HEK293 (cell line): ENCODE measurements around the gene INPP1.

ENCODE experiments used
- CTCF ChIA-PET: fragments of 350-600 bp; formaldehyde crosslinking; extraction: SDS; loops from one replicate; lab custom pipeline; 2021; ENCODE audit warnings: antibody characterized with exemption; lab: Yijun Ruan, JAX
- POLR2A ChIA-PET: fragments of 300-600 bp; formaldehyde crosslinking; extraction: SDS; loops from one replicate; lab custom pipeline; 2020; ENCODE audit warnings: antibody characterized with exemption, inconsistent platforms; lab: Yijun Ruan, JAX
- H3K27ac ChIP-seq: fragments of 200-500 bp; sonication (Bioruptor generic); 2 replicates; pipeline ENCODE4 v1.5.1; 2014; ENCODE audit warnings: low read depth, low read length, control low read depth, inconsistent platforms; ENCODE audit errors: extremely low read depth
- H3K36me3 ChIP-seq, 2 experiments: fragments of 200-500 bp in 1 of 2; sonication (Bioruptor generic) in 1 of 2; 1 replicate in 1 of 2; 2 replicates in 1 of 2; pipeline ENCODE4 v1.5.1; 2014 to 2017; ENCODE audit warnings: inconsistent platforms in 2 of 2, low read length in 2 of 2; ENCODE audit not compliant: control insufficient read depth in 2 of 2, insufficient read depth in 1 of 2
- H3K4me1 ChIP-seq: fragments of 200-500 bp; sonication (Bioruptor generic); 2 replicates; pipeline ENCODE4 v1.5.1; 2014; ENCODE audit warnings: mild to moderate bottlenecking, low read length, inconsistent platforms; ENCODE audit not compliant: control insufficient read depth, insufficient read depth
- H3K4me3 ChIP-seq: 2 replicates; pipeline ENCODE4 v1.5.1; 2011; ENCODE audit warnings: low read depth, mild to moderate bottlenecking, control low read depth, low read length, moderate library complexity
- H3K9me3 ChIP-seq: fragments of 200-500 bp; sonication (Bioruptor generic); 2 replicates; pipeline ENCODE4 v1.5.1; 2014; ENCODE audit warnings: low read depth, low read length, inconsistent platforms; ENCODE audit not compliant: control insufficient read depth, insufficient read depth
- AEBP2 ChIP-seq: fragments of 450-650 bp; formaldehyde crosslinking; IDR thresholded peaks from 2 replicates; pipeline ENCODE4 v1.5.1; 2016; ENCODE audit warnings: missing biosample characterization, missing genetic modification characterization, borderline replicate concordance
- IKZF3 ChIP-seq: fragments of 450-650 bp; IDR thresholded peaks from 2 replicates; pipeline ENCODE4 v1.5.0; 2018; ENCODE audit warnings: missing biosample characterization, mild to moderate bottlenecking, missing genetic modification characterization, moderate library complexity
- KLF1 ChIP-seq: fragments of 450-650 bp; formaldehyde crosslinking; IDR thresholded peaks from 2 replicates; pipeline ENCODE4 v1.5.1; 2016; ENCODE audit warnings: missing biosample characterization, missing genetic modification characterization
- KLF10 ChIP-seq: fragments of 450-650 bp; IDR thresholded peaks from 2 replicates; pipeline ENCODE4 v1.5.1; 2018; ENCODE audit warnings: missing biosample characterization, mild to moderate bottlenecking, missing genetic modification characterization
- PATZ1 ChIP-seq: fragments of 450-650 bp; formaldehyde crosslinking; IDR thresholded peaks from 2 replicates; pipeline ENCODE4 v1.5.1; 2016; ENCODE audit warnings: missing biosample characterization, missing genetic modification characterization
- SP2 ChIP-seq: fragments of 450-650 bp; formaldehyde crosslinking; IDR thresholded peaks from 2 replicates; pipeline ENCODE4 v1.5.1; 2016; ENCODE audit warnings: missing biosample characterization, missing genetic modification characterization
- ZFP37 ChIP-seq: fragments of 450-650 bp; formaldehyde crosslinking; IDR thresholded peaks from 2 replicates; pipeline ENCODE4 v1.5.1; 2016; ENCODE audit warnings: missing biosample characterization, missing genetic modification characterization
- ZFP41 ChIP-seq: fragments of 450-650 bp; formaldehyde crosslinking; IDR thresholded peaks from 2 replicates; pipeline ENCODE4 v1.5.1; 2016; ENCODE audit warnings: missing biosample characterization, missing genetic modification characterization, borderline replicate concordance
- ZIC2 ChIP-seq: fragments of 450-650 bp; formaldehyde crosslinking; IDR thresholded peaks from 2 replicates; pipeline ENCODE4 v1.5.1; 2016; ENCODE audit warnings: missing biosample characterization, missing genetic modification characterization
- ZNF404 ChIP-seq: fragments of 450-650 bp; formaldehyde crosslinking; IDR thresholded peaks from 2 replicates; pipeline ENCODE4 v1.5.1; 2017; ENCODE audit warnings: missing biosample characterization, missing genetic modification characterization
- ZNF501 ChIP-seq: fragments of 450-650 bp; formaldehyde crosslinking; IDR thresholded peaks from 2 replicates; pipeline ENCODE4 v1.5.1; 2016; ENCODE audit warnings: missing biosample characterization, missing genetic modification characterization
- ZNF560 ChIP-seq: fragments of 450-650 bp; formaldehyde crosslinking; IDR thresholded peaks from 2 replicates; pipeline ENCODE4 v1.5.1; 2017; ENCODE audit warnings: missing biosample characterization, missing genetic modification characterization, borderline replicate concordance
- ZNF623 ChIP-seq: fragments of 450-650 bp; formaldehyde crosslinking; IDR thresholded peaks from 2 replicates; pipeline ENCODE4 v1.5.1; 2016; ENCODE audit warnings: missing biosample characterization, missing genetic modification characterization
- ZNF624 ChIP-seq: fragments of 450-650 bp; formaldehyde crosslinking; IDR thresholded peaks from 2 replicates; pipeline ENCODE4 v1.5.1; 2017; ENCODE audit warnings: missing biosample characterization, missing genetic modification characterization
- ZNF639 ChIP-seq: fragments of 450-650 bp; formaldehyde crosslinking; IDR thresholded peaks from 2 replicates; pipeline ENCODE4 v1.5.1; 2016; ENCODE audit warnings: missing biosample characterization, missing genetic modification characterization
- ZNF664 ChIP-seq: fragments of 450-650 bp; formaldehyde crosslinking; IDR thresholded peaks from 2 replicates; pipeline ENCODE4 v1.5.1; 2016; ENCODE audit warnings: missing biosample characterization, missing genetic modification characterization
- ZNF747 ChIP-seq: fragments of 450-650 bp; formaldehyde crosslinking; IDR thresholded peaks from 2 replicates; pipeline ENCODE4 v1.5.1; 2016; ENCODE audit warnings: missing biosample characterization, missing genetic modification characterization
- ZNF791 ChIP-seq: fragments of 450-650 bp; formaldehyde crosslinking; IDR thresholded peaks from 2 replicates; pipeline ENCODE4 v1.5.1; 2016; ENCODE audit warnings: missing biosample characterization, missing genetic modification characterization
- ZSCAN23 ChIP-seq: fragments of 450-650 bp; formaldehyde crosslinking; IDR thresholded peaks from 2 replicates; pipeline ENCODE4 v1.5.1; 2016; ENCODE audit warnings: missing biosample characterization, missing genetic modification characterization
- TF ChIP-seq, protein P1 (sequence below): fragments of 450-650 bp; formaldehyde crosslinking; IDR thresholded peaks from 2 replicates; pipeline ENCODE4 v1.5.1; 2017; ENCODE audit warnings: missing biosample characterization, missing genetic modification characterization
- TF ChIP-seq, protein P2 (sequence below): fragments of 450-650 bp; formaldehyde crosslinking; IDR thresholded peaks from 2 replicates; pipeline ENCODE4 v1.5.1; 2017; ENCODE audit warnings: missing biosample characterization, missing genetic modification characterization
- TF ChIP-seq, protein P3 (sequence below): fragments of 450-650 bp; formaldehyde crosslinking; IDR thresholded peaks from 2 replicates; pipeline ENCODE4 v1.5.1; 2016; ENCODE audit warnings: missing biosample characterization, missing genetic modification characterization

INPP1 gene

GRCh38 chr2:190361572-190361971 is 18.2 kb downstream of the INPP1 start:
- no peak overlapping the region for H3K27ac ChIP-seq
- no peaks in the 10 kb centered on the region for H3K4me1 ChIP-seq
- TF ChIP-seq ZSCAN23 (tag by site-specific recombination), result no peak
- no peak for TF ChIP-seq ZNF501 (tag by site-specific recombination)
- no peak for TF ChIP-seq ZNF624 (tag by site-specific recombination)
- TF ChIP-seq KLF1, result no peak
- TF ChIP-seq SP2 (tag by site-specific recombination), result no peak
- no peak for TF ChIP-seq ZFP41 (tag by site-specific recombination)
- no peak for TF ChIP-seq ZNF747 (tag by site-specific recombination)
- no peak for TF ChIP-seq IKZF3 (tag by site-specific recombination)
- no peak for TF ChIP-seq ZNF404 (tag by site-specific recombination)
- no peak for TF ChIP-seq PATZ1
- no peak for TF ChIP-seq ZNF664
- no peak for TF ChIP-seq KLF10
- no peak for TF ChIP-seq AEBP2
- TF ChIP-seq, protein P1, sequence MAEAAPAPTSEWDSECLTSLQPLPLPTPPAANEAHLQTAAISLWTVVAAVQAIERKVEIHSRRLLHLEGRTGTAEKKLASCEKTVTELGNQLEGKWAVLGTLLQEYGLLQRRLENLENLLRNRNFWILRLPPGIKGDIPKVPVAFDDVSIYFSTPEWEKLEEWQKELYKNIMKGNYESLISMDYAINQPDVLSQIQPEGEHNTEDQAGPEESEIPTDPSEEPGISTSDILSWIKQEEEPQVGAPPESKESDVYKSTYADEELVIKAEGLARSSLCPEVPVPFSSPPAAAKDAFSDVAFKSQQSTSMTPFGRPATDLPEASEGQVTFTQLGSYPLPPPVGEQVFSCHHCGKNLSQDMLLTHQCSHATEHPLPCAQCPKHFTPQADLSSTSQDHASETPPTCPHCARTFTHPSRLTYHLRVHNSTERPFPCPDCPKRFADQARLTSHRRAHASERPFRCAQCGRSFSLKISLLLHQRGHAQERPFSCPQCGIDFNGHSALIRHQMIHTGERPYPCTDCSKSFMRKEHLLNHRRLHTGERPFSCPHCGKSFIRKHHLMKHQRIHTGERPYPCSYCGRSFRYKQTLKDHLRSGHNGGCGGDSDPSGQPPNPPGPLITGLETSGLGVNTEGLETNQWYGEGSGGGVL (tag by site-specific recombination), result no peak
- TF ChIP-seq ZNF791, result no peak
- no peak for TF ChIP-seq ZIC2 (tag by site-specific recombination)
- TF ChIP-seq ZNF560 (tag by site-specific recombination), result no peak
- TF ChIP-seq ZNF623, result no peak
- TF ChIP-seq, protein P2, sequence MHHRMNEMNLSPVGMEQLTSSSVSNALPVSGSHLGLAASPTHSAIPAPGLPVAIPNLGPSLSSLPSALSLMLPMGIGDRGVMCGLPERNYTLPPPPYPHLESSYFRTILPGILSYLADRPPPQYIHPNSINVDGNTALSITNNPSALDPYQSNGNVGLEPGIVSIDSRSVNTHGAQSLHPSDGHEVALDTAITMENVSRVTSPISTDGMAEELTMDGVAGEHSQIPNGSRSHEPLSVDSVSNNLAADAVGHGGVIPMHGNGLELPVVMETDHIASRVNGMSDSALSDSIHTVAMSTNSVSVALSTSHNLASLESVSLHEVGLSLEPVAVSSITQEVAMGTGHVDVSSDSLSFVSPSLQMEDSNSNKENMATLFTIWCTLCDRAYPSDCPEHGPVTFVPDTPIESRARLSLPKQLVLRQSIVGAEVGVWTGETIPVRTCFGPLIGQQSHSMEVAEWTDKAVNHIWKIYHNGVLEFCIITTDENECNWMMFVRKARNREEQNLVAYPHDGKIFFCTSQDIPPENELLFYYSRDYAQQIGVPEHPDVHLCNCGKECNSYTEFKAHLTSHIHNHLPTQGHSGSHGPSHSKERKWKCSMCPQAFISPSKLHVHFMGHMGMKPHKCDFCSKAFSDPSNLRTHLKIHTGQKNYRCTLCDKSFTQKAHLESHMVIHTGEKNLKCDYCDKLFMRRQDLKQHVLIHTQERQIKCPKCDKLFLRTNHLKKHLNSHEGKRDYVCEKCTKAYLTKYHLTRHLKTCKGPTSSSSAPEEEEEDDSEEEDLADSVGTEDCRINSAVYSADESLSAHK (tag by site-specific recombination), result no peak
- TF ChIP-seq, all 188 proteins: peak for 0
- no peaks in the 10 kb centered on the region for H3K9me3 ChIP-seq
- H3K4me3 ChIP-seq, result no peak overlapping the region
- H3K36me3 ChIP-seq, result peaks cover 0 to 16% of the 10 kb centered on the region in 2 experiments; a peak in 2 of 3 replicates
- ChIA-PET POLR2A (no interaction called here), CTCF (interaction anchor here (0.7 to 1.7 kb wide), 3 partner anchors 42 to 273 kb away, joined by 3 to 7 read pairs (median 3); partner anchors contain the start of gene HIBCH)

DNA sequence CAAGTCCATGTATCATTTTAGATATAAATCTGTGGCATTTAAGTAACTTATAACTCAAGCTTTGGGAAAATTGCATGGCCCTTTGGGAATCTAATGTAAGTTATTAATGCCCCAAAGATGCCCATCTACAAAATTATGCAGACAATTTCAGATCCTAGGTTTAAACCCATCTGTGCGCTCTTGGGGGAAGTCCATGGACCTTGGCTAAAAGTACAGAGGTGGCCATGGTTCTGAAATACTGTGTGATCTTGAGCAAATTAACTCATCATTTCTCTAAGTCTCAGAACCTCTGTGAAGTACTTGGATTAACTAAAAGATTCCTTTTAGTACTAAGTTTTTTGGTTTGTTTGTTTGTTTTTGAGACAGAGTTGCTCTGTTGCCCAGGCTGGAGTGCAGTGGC is 19.5 kb downstream of the INPP1 start:
- no peak overlapping the region for H3K4me3 ChIP-seq
- H3K27ac ChIP-seq, result no peak overlapping the region
- peaks cover 0 to 26% of the 10 kb centered on the region in 2 experiments for H3K36me3 ChIP-seq
- no peaks in the 10 kb centered on the region for H3K9me3 ChIP-seq
- POLR2A ChIA-PET, result no interaction called here
- CTCF ChIA-PET, result no interaction called here
- TF ChIP-seq ZNF639 (no peak), ZFP37 (tag by site-specific recombination) (no peak)
- TF ChIP-seq, protein P3, sequence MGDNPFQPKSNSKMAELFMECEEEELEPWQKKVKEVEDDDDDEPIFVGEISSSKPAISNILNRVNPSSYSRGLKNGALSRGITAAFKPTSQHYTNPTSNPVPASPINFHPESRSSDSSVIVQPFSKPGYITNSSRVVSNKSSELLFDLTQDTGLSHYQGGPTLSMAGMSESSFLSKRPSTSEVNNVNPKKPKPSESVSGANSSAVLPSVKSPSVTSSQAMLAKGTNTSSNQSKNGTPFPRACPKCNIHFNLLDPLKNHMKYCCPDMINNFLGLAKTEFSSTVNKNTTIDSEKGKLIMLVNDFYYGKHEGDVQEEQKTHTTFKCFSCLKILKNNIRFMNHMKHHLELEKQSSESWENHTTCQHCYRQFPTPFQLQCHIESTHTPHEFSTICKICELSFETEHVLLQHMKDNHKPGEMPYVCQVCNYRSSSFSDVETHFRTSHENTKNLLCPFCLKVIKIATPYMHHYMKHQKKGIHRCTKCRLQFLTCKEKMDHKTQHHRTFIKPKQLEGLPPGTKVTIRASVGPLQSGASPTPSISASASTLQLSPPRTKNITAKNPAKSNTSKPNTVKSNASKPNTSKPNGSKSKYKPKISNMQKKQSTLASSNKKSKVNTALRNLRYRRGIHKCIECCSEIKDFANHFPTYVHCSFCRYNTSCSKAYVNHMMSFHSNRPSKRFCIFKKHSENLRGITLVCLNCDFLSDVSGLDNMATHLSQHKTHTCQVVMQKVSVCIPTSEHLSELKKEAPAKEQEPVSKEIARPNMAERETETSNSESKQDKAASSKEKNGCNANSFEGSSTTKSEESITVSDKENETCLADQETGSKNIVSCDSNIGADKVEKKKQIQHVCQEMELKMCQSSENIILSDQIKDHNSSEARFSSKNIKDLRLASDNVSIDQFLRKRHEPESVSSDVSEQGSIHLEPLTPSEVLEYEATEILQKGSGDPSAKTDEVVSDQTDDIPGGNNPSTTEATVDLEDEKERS, result no peak
- H3K4me1 ChIP-seq, result no peaks in the 10 kb centered on the region
